Activated naive CD4-positive, alpha-beta T cell treated with anti-CD3 and anti-CD28 coated beads for 36 hours (primary cell): ENCODE data around the gene CD27. TPM values are rescaled to one million over a fixed set of nuclear protein-coding genes. Genes with fewer than 3 reads are reported as not detected.

Experiments
- CTCF ChIA-PET: fragments of 350-600 bp; sonication (Branson Sonifier 250); formaldehyde crosslinking; loops from one replicate; lab custom pipeline; 2021; ENCODE audit warnings: antibody characterized with exemption; lab: Charles Lee
- DNase-seq: peaks from one replicate; pipeline ENCODE4 v3.0.0-alpha.2; 2020
- H3K27ac Mint-ChIP-seq: one replicate; pipeline ENCODE4 v1.8.0; 2021; ENCODE audit warnings: mild to moderate bottlenecking, mixed read lengths
- H3K27me3 Mint-ChIP-seq: one replicate; pipeline ENCODE4 v1.8.0; 2021; ENCODE audit warnings: low read depth, mixed read lengths
- H3K36me3 Mint-ChIP-seq: one replicate; pipeline ENCODE4 v1.8.0; 2021; ENCODE audit warnings: low read depth, mixed read lengths
- H3K4me1 Mint-ChIP-seq: one replicate; pipeline ENCODE4 v1.8.0; 2021; ENCODE audit warnings: low read depth, mixed read lengths
- H3K4me3 Mint-ChIP-seq: one replicate; pipeline ENCODE4 v1.8.0; 2021; ENCODE audit warnings: mild to moderate bottlenecking, moderate library complexity, mixed read lengths
- H3K9me3 Mint-ChIP-seq: one replicate; pipeline ENCODE4 v1.8.0; 2021; ENCODE audit warnings: mixed read lengths
- intact Hi-C: fragments of 100-400 bp; cut with micrococcal nuclease; formaldehyde crosslinking; loops from one replicate; pipeline ENCODE4 v1.15.1; 2023
- total RNA-seq, 2 experiments: library from RNA; stranded (reverse); gene quantifications; one replicate each; pipeline ENCODE4 v1.2.3, GENCODE V29; 2021

Gene CD27
- 10 to 100 TPM; 48.1 to 56.7 TPM for total RNA-seq

- Mint-ChIP-seq H3K27me3 (no peaks in the 10 kb centered on the region), H3K4me1 (peaks cover 67% of the 10 kb centered on the region), H3K4me3 (peak within 1 kb of the TSS; percentile 92), H3K36me3 (peaks cover 48% of the 10 kb centered on the region), H3K27ac (peak within 1 kb of the TSS; percentile 98), H3K9me3 (no peaks in the 10 kb centered on the region)
- peak; percentile 53 for DNase-seq
- CTCF ChIA-PET = interaction anchor here (1.0 to 15.7 kb wide), 8 partner anchors 8 to 26 kb away, joined by 3 to 159 read pairs (median 6); partner anchors contain the start of gene VAMP1
- intact Hi-C loops = loop anchor here (1.0 to 10.0 kb wide), 2 partner anchors 7 to 510 kb away; partner anchors contain the start of genes PTPN6 and TAPBPL
Measured at GRCh38 chr12:6444704-6445688, at the start of gene CD27. CD27 (plus strand) TSS chr12:6444955; CDS start chr12:6445096, 141 bp downstream.

GRCh38 chr12:6396031-6396430 is 48.7 kb upstream of the CD27 start:
- DNase-seq = no peak
- CTCF ChIA-PET = no interaction called here
- no peaks in the 10 kb centered on the region for H3K4me1 Mint-ChIP-seq
- no peak overlapping the region for H3K4me3 Mint-ChIP-seq
- no peaks in the 10 kb centered on the region for H3K27me3 Mint-ChIP-seq
- intact Hi-C loops = no loop called here
- H3K36me3 Mint-ChIP-seq = no peaks in the 10 kb centered on the region
- no peaks in the 10 kb centered on the region for H3K9me3 Mint-ChIP-seq
- H3K27ac Mint-ChIP-seq = no peak overlapping the region

- Mint-ChIP-seq H3K36me3 (no peaks in the 10 kb centered on the region), H3K27ac (no peak overlapping the region), H3K27me3 (no peaks in the 10 kb centered on the region), H3K9me3 (no peaks in the 10 kb centered on the region), H3K4me3 (no peak overlapping the region), H3K4me1 (no peaks in the 10 kb centered on the region)
- no peak for DNase-seq
- CTCF ChIA-PET = interaction anchor here (1.3 kb wide), 1 partner anchor 65 kb away, joined by 3 read pairs; no protein-coding TSS in a partner anchor
- intact Hi-C loops = no loop called here
Measured at GRCh38 chr12:6399884-6400644, 44.7 kb upstream of the CD27 start.

- Mint-ChIP-seq H3K36me3 (no peaks in the 10 kb centered on the region), H3K4me1 (no peaks in the 10 kb centered on the region), H3K27me3 (no peaks in the 10 kb centered on the region), H3K9me3 (no peaks in the 10 kb centered on the region), H3K27ac (no peak overlapping the region), H3K4me3 (no peak overlapping the region)
- intact Hi-C loops = no loop called here
- CTCF ChIA-PET = no interaction called here
- no peak for DNase-seq
Measured at GRCh38 chr12:6404390-6404789, 40.4 kb upstream of the CD27 start.

DNA sequence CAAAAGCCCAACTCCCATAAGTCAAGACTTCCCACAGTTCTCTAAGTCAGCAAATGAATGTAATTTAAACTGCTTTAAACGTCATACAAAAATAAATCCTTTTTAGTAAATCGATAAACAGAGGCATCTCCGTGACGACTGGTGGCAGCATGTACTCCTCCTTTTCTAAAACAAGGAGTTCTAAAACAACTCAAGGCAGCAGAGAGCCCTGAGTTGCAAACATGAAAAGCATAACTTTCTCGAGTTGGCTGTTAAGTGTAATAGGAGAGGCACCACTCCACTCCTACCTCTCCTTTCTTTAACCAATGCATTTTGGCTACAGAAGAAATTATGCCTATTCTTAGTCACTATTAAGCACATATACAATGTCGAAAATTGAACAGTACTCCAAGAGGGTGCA is 38.8 kb upstream of the CD27 start:
- H3K27ac Mint-ChIP-seq = no peak overlapping the region
- no peaks in the 10 kb centered on the region for H3K27me3 Mint-ChIP-seq
- intact Hi-C loops = no loop called here
- H3K4me1 Mint-ChIP-seq = no peaks in the 10 kb centered on the region
- CTCF ChIA-PET = no interaction called here
- H3K36me3 Mint-ChIP-seq = no peaks in the 10 kb centered on the region
- H3K4me3 Mint-ChIP-seq = no peak overlapping the region
- H3K9me3 Mint-ChIP-seq = no peaks in the 10 kb centered on the region
- DNase-seq = no peak

- Mint-ChIP-seq H3K27ac (no peak overlapping the region), H3K4me1 (no peaks in the 10 kb centered on the region), H3K9me3 (no peaks in the 10 kb centered on the region), H3K36me3 (no peaks in the 10 kb centered on the region), H3K27me3 (no peaks in the 10 kb centered on the region), H3K4me3 (no peak overlapping the region)
- CTCF ChIA-PET = no interaction called here
- no peak for DNase-seq
- intact Hi-C loops = no loop called here
Measured at GRCh38 chr12:6407236-6407954, 37.4 kb upstream of the CD27 start.

GRCh38 chr12:6416596-6416995 is 28.2 kb upstream of the CD27 start:
- no peaks in the 10 kb centered on the region for H3K36me3 Mint-ChIP-seq
- peaks cover 8% of the 10 kb centered on the region for H3K4me1 Mint-ChIP-seq
- DNase-seq = no peak
- intact Hi-C loops = no loop called here
- H3K4me3 Mint-ChIP-seq = no peak overlapping the region
- CTCF ChIA-PET = interaction anchor here (0.5 to 1.1 kb wide), 2 partner anchors 99 to 121 kb away, joined by 3 to 5 read pairs; no protein-coding TSS in a partner anchor
- H3K9me3 Mint-ChIP-seq = no peaks in the 10 kb centered on the region
- H3K27me3 Mint-ChIP-seq = no peaks in the 10 kb centered on the region
- no peak overlapping the region for H3K27ac Mint-ChIP-seq

DNA sequence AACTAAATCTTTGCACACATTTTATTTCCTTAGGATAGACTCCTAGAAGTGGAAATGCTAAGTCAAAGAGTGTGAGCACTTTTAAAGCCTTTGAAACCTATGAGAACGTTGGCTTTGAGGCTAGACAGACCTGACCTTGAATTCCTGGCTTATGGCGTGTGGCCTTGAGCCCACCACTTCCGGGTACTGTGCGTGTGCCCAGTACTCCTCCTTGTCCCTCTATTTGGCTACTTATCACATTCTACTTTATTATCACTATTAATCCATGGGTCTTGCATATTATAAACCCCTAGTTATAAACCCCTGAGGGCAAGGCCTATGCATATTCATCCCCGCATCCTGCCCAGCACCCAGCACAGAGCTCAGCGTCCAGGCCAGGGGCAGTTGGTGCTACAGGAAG is 26.0 kb upstream of the CD27 start:
- Mint-ChIP-seq H3K27me3 (no peaks in the 10 kb centered on the region), H3K4me1 (peaks cover 14% of the 10 kb centered on the region), H3K9me3 (no peaks in the 10 kb centered on the region), H3K27ac (no peak overlapping the region), H3K36me3 (no peaks in the 10 kb centered on the region), H3K4me3 (no peak overlapping the region)
- DNase-seq = no peak
- CTCF ChIA-PET = no interaction called here
- intact Hi-C loops = no loop called here

DNA sequence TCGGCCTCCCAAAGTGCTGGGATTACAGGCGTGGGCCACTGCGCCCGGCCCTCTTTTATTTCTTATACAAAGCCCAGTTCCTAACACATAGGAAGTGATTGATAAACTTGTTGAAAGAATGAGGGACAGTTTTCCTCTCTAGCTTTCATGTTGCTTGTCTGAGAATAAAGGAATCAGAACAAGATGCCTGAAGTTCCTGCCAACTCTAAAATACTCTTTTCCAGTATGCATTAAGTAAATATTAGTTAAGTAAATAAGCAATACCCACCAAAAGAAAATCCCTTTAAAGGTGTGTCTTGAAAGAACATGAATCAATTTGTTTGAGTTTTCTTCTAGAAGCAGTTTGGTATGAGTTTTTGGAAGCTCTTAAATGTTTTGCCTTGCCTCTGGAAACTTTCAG is 24.4 kb upstream of the CD27 start:
- Mint-ChIP-seq H3K36me3 (no peaks in the 10 kb centered on the region), H3K27me3 (no peaks in the 10 kb centered on the region), H3K9me3 (no peaks in the 10 kb centered on the region), H3K4me1 (peaks cover 26% of the 10 kb centered on the region), H3K4me3 (no peak overlapping the region), H3K27ac (no peak overlapping the region)
- DNase-seq = no peak
- CTCF ChIA-PET = interaction anchor here (0.8 kb wide), 1 partner anchor 75 kb away, joined by 3 read pairs; no protein-coding TSS in a partner anchor
- intact Hi-C loops = no loop called here

DNA sequence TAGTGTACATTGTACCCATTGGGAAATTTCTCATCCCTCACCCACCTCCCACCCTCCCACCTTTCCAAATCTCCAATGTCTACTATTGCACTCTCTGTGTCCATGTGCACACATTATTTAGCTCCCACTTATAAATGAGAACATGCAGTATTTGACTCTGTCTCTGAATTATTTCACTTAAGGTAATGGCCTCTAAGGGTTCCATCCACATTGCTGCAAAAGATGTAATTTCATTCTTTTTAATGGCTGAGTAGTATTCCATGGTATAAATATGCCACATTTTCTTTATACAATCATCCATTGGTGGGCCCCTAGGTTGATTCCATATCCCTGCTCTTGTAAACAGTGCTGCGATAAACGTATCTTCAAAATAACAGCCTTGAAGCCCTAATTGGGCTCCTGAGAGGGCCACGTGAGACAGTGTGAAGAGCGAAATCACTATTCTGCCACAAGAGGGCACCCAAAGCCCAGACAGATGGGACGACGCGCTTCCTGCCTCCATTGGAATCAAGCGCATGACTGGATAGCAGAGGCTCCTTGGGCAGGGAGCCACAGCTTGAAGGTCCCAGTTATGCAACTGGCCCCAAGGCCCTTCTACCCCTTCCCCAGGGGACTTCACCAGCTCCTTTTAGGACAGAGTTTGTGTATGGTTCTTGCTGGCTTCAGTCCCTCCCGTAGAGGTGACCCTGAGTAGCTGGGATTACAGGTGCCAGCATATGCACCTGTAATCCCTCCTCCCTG is 21.3 kb upstream of the CD27 start:
- Mint-ChIP-seq H3K9me3 (no peaks in the 10 kb centered on the region), H3K4me3 (peak overlapping the region; percentile 52), H3K36me3 (no peaks in the 10 kb centered on the region), H3K27me3 (no peaks in the 10 kb centered on the region), H3K4me1 (peaks cover 48% of the 10 kb centered on the region), H3K27ac (peak overlapping the region; percentile 51)
- peak; percentile 88 for DNase-seq
- intact Hi-C loops = loop anchor here (1.0 kb wide), 7 partner anchors 42 to 133 kb away; partner anchors contain the start of genes GAPDH, IFFO1 and MRPL51
- CTCF ChIA-PET = interaction anchor here (0.7 to 7.6 kb wide), 26 partner anchors 12 to 142 kb away, joined by 3 to 223 read pairs (median 6); partner anchors contain the start of genes CD27, MRPL51, TAPBPL and VAMP1

DNA sequence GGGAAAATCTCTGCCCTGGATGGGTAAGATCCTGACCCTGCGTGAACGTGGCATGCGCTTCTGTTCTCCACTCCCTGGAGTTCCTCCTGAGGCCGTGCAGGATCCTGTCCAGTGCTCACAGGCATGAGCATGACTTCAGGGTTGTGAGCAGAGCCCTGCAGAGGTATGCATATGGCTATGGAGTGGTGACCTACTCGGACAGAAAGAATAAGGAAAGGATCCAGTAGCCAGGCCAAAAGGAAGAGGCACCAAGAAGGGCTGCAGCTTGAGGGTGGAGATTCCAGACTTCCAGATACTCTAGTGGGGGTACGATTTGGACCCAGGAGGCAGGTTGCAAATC is 20.8 kb upstream of the CD27 start:
- peak overlapping the region; percentile 52 for H3K4me3 Mint-ChIP-seq
- intact Hi-C loops = no loop called here
- peak overlapping the region; percentile 51 for H3K27ac Mint-ChIP-seq
- no peaks in the 10 kb centered on the region for H3K36me3 Mint-ChIP-seq
- peaks cover 49% of the 10 kb centered on the region for H3K4me1 Mint-ChIP-seq
- no peaks in the 10 kb centered on the region for H3K27me3 Mint-ChIP-seq
- no peaks in the 10 kb centered on the region for H3K9me3 Mint-ChIP-seq
- DNase-seq = no peak
- CTCF ChIA-PET = interaction anchor here (0.8 to 7.6 kb wide), 26 partner anchors 11 to 142 kb away, joined by 3 to 223 read pairs (median 6); partner anchors contain the start of genes CD27, MRPL51, TAPBPL and VAMP1
